HFFc6 (cell line): ENCODE data around the gene PAFAH2. TPM values are rescaled to one million over a fixed set of nuclear protein-coding genes. Genes with fewer than 3 reads are reported as not detected.

Experiments used
- DNase-seq: peaks from one replicate; pipeline ENCODE4 v3.0.0-alpha.2; 2018
- H3K27ac Mint-ChIP-seq: 2 replicates; pipeline ENCODE4 v1.8.0; 2020; ENCODE audit warnings: mild to moderate bottlenecking, mixed read lengths
- H3K27me3 Mint-ChIP-seq: 2 replicates; pipeline ENCODE4 v1.8.0; 2021; ENCODE audit warnings: mild to moderate bottlenecking, moderate library complexity, mixed read lengths; ENCODE audit not compliant: insufficient read depth
- H3K36me3 Mint-ChIP-seq: 2 replicates; pipeline ENCODE4 v1.8.0; 2021; ENCODE audit warnings: low read depth, mixed read lengths
- H3K4me1 Mint-ChIP-seq: 2 replicates; pipeline ENCODE4 v1.8.0; 2020; ENCODE audit warnings: low read depth, mixed read lengths
- H3K4me3 Mint-ChIP-seq: 2 replicates; pipeline ENCODE4 v1.8.0; 2020; ENCODE audit warnings: mild to moderate bottlenecking, moderate library complexity, mixed read lengths
- H3K9me3 Mint-ChIP-seq: 2 replicates; pipeline ENCODE4 v1.8.0; 2020; ENCODE audit warnings: mild to moderate bottlenecking, mixed read lengths
- total RNA-seq, 6 experiments: library from RNA; stranded (reverse); fragmentation: NEBNext Ultra II Directional; extraction: Animal tissue kit (Norgen Biotek cat#: 25700); gene quantifications; 2 replicates in 1 of 6; 3 replicates in 5 of 6; pipeline ENCODE4 v1.2.3, GENCODE V29; 2021
- TF ChIP-seq, protein P1 (sequence below): fragments of 200-600 bp; sonication (generic); IDR thresholded peaks from 2 replicates; pipeline ENCODE4 v1.5.0; 2021; ENCODE audit warnings: antibody characterized with exemption, mild to moderate bottlenecking

PAFAH2 gene
- total RNA-seq, 6 experiments from 2014 or later = 9.4 to 14.0 (median 10.0) TPM

DNA sequence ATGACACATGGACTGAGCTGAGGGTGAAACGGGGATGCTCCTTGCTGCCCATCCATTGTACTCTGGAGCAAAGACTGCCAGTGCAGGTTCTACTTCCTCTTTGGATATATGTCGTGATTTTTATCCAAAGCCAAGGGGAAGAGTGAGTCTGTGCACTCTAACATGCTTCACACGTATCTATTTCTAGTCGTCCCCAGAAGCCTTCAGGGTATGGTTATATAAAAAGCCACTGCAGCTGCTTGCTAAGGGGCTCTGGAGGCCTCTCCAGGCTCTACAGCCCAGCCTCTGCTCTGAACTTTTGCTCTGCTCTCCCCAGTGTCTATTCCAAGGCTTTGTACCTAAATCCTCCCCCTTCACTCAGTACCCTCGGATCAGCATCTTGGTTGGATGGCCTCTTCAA lies 20.1 kb downstream of the PAFAH2 start:
- TF ChIP-seq, protein P1, sequence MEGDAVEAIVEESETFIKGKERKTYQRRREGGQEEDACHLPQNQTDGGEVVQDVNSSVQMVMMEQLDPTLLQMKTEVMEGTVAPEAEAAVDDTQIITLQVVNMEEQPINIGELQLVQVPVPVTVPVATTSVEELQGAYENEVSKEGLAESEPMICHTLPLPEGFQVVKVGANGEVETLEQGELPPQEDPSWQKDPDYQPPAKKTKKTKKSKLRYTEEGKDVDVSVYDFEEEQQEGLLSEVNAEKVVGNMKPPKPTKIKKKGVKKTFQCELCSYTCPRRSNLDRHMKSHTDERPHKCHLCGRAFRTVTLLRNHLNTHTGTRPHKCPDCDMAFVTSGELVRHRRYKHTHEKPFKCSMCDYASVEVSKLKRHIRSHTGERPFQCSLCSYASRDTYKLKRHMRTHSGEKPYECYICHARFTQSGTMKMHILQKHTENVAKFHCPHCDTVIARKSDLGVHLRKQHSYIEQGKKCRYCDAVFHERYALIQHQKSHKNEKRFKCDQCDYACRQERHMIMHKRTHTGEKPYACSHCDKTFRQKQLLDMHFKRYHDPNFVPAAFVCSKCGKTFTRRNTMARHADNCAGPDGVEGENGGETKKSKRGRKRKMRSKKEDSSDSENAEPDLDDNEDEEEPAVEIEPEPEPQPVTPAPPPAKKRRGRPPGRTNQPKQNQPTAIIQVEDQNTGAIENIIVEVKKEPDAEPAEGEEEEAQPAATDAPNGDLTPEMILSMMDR = no peak
- peaks cover 5% of the 10 kb centered on the region; the same call in 1 of the 2 replicates for H3K4me1 Mint-ChIP-seq
- H3K36me3 Mint-ChIP-seq = peaks cover 32% of the 10 kb centered on the region
- no peak overlapping the region for H3K4me3 Mint-ChIP-seq
- H3K27ac Mint-ChIP-seq = no peak overlapping the region
- no peaks in the 10 kb centered on the region for H3K27me3 Mint-ChIP-seq
- H3K9me3 Mint-ChIP-seq = no peaks in the 10 kb centered on the region
- DNase-seq = no peak

DNA sequence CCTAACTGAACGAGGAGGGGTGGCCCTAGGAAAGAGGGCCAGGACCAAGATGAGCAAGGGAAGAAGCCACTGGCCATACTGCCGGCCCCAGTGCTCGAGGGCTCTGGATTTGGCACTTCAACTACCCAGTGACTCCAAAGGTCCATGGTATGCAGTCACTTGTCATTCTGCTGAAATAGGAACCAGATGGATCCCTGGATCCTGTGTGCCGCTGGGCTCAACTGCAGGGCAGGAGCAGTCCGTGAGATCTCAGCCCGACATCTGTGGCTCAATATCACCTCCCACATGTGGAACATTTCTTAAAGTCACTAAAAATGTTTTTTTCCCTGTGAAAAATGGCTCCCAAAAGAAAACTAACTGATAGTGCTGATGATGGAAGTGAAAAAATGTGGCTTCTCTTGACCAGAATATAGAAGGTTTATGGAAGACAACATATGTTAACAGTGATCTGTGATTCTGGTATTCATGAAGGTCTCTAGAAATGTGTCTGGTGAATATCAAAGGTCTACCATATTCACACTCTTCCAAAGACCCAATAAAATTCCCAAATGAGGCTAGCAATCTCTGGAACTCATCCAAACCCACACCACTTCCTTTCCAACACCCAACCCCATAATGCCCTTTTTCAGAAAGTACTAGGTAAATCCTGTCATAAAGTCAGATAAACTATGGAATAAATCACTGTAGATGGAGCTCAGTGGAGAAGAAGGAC lies 24.1 kb downstream of the PAFAH2 start:
- no peak for DNase-seq
- no peaks in the 10 kb centered on the region for H3K27me3 Mint-ChIP-seq
- H3K36me3 Mint-ChIP-seq = peaks cover 29% of the 10 kb centered on the region
- no peak overlapping the region for H3K27ac Mint-ChIP-seq
- H3K4me3 Mint-ChIP-seq = no peak overlapping the region
- TF ChIP-seq, protein P1 = no peak
- H3K4me1 Mint-ChIP-seq = peaks cover 5% of the 10 kb centered on the region; the same call in 1 of the 2 replicates
- H3K9me3 Mint-ChIP-seq = no peaks in the 10 kb centered on the region

DNA sequence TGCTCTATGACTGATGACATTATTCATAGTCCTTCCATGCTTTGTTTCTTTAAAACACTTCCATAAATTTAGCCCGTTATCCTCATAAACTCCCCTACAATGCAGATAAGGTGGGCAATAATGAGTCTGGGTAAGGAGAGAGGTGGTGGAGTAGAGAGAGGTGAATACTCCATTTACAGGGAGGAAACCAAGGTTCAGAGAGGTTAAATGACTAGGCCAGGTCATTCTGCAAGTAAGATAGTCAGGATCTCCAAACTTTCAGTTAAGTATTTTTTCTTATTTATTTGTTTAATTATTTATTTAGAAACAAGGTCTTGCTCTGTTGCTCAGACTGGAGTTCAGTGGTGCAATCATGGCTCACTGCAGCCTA lies 26.1 kb downstream of the PAFAH2 start:
- Mint-ChIP-seq H3K27me3 (peaks cover 1% of the 10 kb centered on the region), H3K4me3 (no peak overlapping the region), H3K4me1 (peaks cover 5% of the 10 kb centered on the region; the same call in 1 of the 2 replicates), H3K9me3 (no peaks in the 10 kb centered on the region), H3K36me3 (peaks cover 42% of the 10 kb centered on the region), H3K27ac (no peak overlapping the region)
- TF ChIP-seq, protein P1 = no peak
- no peak for DNase-seq

DNA sequence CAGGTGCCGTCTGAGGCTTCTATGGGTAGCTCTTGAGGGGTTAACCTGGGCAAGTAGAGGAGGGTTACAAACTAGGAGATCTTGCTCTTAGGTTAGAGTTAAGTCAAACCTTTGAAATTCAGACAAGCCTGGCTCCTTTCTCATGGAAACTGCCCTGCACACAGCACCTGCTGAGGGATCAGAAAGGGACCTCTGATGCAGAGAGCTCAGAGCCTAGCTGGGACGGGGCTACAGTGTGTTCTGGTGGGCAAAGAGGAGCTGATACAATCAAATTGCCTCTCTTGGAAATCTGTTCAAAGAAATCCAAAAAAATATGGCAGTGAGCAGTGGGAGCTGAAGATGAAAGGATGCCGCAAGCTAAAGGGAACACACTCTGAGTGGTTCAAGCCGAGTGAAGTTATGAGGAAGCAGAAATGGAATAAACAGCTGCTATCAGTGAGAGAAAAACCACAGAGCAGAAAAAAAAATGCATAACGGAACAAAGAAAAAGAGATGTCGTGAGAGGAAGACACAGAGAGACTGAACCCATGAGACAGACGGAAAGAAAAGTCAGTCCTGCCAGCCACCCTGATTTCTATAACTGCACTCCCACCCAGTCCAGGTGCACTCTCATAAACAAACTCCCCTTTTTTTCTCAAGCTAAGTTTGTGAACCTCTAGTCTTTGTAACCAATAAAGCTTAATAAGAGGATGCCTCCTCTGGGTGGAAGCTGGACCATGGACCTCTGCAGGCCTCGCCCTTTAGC lies 26.6 kb downstream of the PAFAH2 start:
- Mint-ChIP-seq H3K27ac (no peak overlapping the region), H3K9me3 (no peaks in the 10 kb centered on the region), H3K27me3 (peaks cover 1% of the 10 kb centered on the region), H3K36me3 (peaks cover 39% of the 10 kb centered on the region), H3K4me3 (no peak overlapping the region), H3K4me1 (peaks cover 5% of the 10 kb centered on the region; the same call in 1 of the 2 replicates)
- DNase-seq = no peak
- TF ChIP-seq, protein P1 = no peak

DNA sequence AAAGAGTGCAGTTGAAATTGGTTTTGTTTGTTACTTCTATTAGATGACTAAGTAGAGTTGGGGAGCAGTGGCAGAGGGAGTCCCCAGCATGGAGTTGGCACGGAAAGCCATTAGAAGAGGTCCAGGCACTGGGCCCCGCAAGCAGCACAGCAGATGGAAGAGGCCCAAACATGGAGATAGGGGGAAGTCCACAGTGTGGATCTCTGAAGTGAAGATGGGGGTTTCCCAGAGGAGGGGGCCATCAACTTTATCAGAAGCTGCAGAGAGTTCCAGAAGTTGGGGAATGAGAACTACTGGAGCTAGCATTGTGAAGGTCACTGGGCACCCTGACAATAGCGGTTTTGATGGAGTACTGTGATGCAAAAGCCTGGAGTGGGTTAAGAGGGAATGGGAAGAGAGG lies 30.6 kb downstream of the PAFAH2 start:
- H3K27me3 Mint-ChIP-seq = peaks cover 1% of the 10 kb centered on the region
- H3K36me3 Mint-ChIP-seq = peaks cover 43% of the 10 kb centered on the region
- no peak overlapping the region for H3K27ac Mint-ChIP-seq

More for the DNA sequence above, 30.6 kb downstream of the PAFAH2 start:
- H3K4me1 Mint-ChIP-seq = no peaks in the 10 kb centered on the region
- TF ChIP-seq, protein P1 = no peak
- no peak overlapping the region for H3K4me3 Mint-ChIP-seq
- DNase-seq = no peak
- H3K9me3 Mint-ChIP-seq = no peaks in the 10 kb centered on the region
